Activated CD4-positive, alpha-beta T cell treated with anti-CD3 and anti-CD28 coated beads for 36 hours (primary cell): ENCODE measurements around the gene NDUFA8. TPM values are rescaled to one million over a fixed set of nuclear protein-coding genes. Genes with fewer than 3 reads are reported as not detected.
"Not testable (repeated sequence)": the region's sequence is repeated elsewhere in the genome, so short reads cannot be mapped to it uniquely, and the experiment has no call there.

ENCODE experiments used
- ATAC-seq: fragments of 200-7000 bp; cut with Tn5 transposase; one replicate; pipeline ENCODE4 v1.10.0; 2021; ENCODE audit warnings: mild to moderate bottlenecking, moderate library complexity
- CTCF ChIA-PET: fragments of 350-600 bp; sonication (Branson Sonifier 250); formaldehyde crosslinking; loops from one replicate; lab custom pipeline; 2021; ENCODE audit warnings: antibody characterized with exemption; lab: Charles Lee
- POLR2A ChIA-PET: fragments of 350-600 bp; sonication (Branson Sonifier 250); formaldehyde crosslinking; loops from one replicate; lab custom pipeline; 2021; ENCODE audit warnings: antibody characterized with exemption, inconsistent platforms; lab: Charles Lee
- DNase-seq: peaks from one replicate; pipeline ENCODE4 v3.0.0-alpha.2; 2020
- H3K27ac Mint-ChIP-seq: one replicate; pipeline ENCODE4 v1.8.0; 2021; ENCODE audit warnings: mixed read lengths
- H3K27me3 Mint-ChIP-seq: one replicate; pipeline ENCODE4 v1.8.0; 2021; ENCODE audit warnings: mixed read lengths
- H3K36me3 Mint-ChIP-seq: one replicate; pipeline ENCODE4 v1.8.0; 2021; ENCODE audit warnings: low read depth, mixed read lengths
- H3K4me1 Mint-ChIP-seq: one replicate; pipeline ENCODE4 v1.8.0; 2021; ENCODE audit warnings: mixed read lengths
- H3K4me3 Mint-ChIP-seq: one replicate; pipeline ENCODE4 v1.8.0; 2021; ENCODE audit warnings: mild to moderate bottlenecking, moderate library complexity, mixed read lengths
- H3K9me3 Mint-ChIP-seq: one replicate; pipeline ENCODE4 v1.8.0; 2021; ENCODE audit warnings: low read depth, mixed read lengths
- intact Hi-C, 2 experiments: fragments of 100-400 bp; cut with DNase I in 1 of 2; cut with micrococcal nuclease in 1 of 2; formaldehyde crosslinking; loops; one replicate each; pipeline versions ENCODE4 v1.14.2 to v1.15.1; 2022 to 2024; cut with DNase I, micrococcal nuclease
- total RNA-seq, 2 experiments: library from RNA; stranded (reverse); gene quantifications; one replicate each; pipeline ENCODE4 v1.2.3, GENCODE V29; 2021

Gene NDUFA8
- total RNA-seq, 2 experiments from 2014 or later, result 50.4 to 57.2 TPM

DNA sequence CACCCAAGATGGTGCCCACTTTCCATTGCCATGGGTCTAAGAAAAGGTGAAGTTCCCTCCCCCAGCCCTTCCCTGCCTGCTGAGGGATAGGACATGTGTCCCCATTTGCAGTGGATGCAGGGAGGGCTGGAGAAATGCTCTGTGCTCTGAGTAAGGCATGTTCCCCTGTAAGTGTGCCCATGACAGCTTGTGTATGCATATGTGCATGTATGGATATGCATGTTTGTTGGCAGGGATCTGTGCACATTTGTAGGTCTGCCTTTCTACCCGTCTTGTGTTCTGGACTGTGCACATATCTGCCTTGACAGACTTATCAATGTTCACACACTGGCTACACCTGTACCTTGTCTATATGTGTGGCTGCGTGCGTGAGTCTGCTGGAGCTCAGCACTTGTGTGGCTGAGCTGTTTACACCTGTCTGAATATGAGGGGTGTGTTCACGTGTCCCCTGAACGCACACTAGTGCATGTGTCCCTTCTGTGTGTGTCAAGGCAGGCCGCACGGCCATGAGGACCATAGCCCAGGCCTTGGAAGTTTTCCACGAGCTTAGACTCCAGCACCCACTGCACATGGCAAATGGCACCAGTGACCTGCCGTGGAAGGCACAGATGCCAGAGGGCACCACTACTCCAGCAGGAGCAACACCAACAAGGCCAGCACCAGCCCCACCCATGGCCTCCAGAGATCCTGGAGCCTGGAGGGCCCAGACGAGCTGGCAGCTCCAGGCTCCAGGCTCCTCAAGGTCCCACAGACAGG is 39.1 kb downstream of the NDUFA8 start:
- Mint-ChIP-seq H3K36me3 (no peaks in the 10 kb centered on the region), H3K27ac (no peak overlapping the region), H3K4me3 (no peak overlapping the region), H3K9me3 (peaks cover 2% of the 10 kb centered on the region), H3K4me1 (peaks cover 4% of the 10 kb centered on the region), H3K27me3 (peaks cover 6% of the 10 kb centered on the region)
- intact Hi-C loops, result loop anchor here in 1 of 2 experiments (5.0 kb wide), 1 partner anchor 433 kb away; no protein-coding TSS in a partner anchor
- ATAC-seq, result no peak
- DNase-seq, result no peak
- ChIA-PET CTCF (interaction anchor here (1.0 to 11.9 kb wide), 5 partner anchors 9 to 232 kb away, joined by 3 to 208 read pairs (median 20); no protein-coding TSS in a partner anchor), POLR2A (no interaction called here)

DNA sequence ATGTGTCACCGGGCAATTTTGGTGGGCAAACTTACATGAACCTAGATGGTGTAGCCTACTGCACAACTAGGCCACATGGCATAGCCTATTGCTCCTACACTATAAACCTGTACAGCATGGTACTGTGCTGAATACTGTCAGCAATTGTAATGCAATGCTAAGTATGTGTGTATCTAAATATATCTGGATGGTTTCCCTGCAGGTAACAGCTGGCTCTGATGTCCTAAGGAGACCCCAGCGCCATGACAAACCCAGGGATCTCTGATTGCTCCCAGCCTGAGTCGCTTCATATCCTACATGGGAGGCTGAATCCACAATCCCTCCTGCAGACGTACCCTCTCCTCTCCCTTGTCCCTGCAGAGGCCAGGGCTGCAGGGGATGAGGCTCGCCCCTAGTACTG is 39.9 kb downstream of the NDUFA8 start:
- Mint-ChIP-seq H3K9me3 (peaks cover 2% of the 10 kb centered on the region), H3K27me3 (peaks cover 4% of the 10 kb centered on the region), H3K4me1 (no peaks in the 10 kb centered on the region), H3K36me3 (no peaks in the 10 kb centered on the region), H3K27ac (no peak overlapping the region), H3K4me3 (no peak overlapping the region)
- DNase-seq, result no peak
- CTCF ChIA-PET, result interaction anchor here (0.7 to 11.9 kb wide), 5 partner anchors 14 to 230 kb away, joined by 3 to 208 read pairs (median 3); partner anchors contain the start of gene TTLL11
- ATAC-seq, result no peak
- intact Hi-C loops, result loop anchor here in 1 of 2 experiments (5.0 kb wide), 1 partner anchor 432 kb away; no protein-coding TSS in a partner anchor
- POLR2A ChIA-PET, result no interaction called here

DNA sequence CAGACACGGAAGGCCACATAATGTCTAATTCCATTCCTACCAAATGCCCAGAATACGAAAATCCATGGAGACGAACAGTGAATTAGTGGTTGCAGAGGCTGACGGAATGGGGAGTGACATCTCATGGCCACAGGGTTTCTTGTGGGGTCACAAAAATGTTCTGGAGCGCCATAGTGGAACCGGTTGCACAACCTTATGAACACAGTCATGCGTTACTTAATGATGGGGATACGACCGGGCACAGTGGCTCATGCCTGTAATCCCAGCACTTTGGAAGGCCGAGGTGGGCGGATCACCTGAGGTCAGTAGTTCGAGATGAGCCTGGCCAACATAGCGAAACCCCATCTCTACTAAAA is 40.4 kb downstream of the NDUFA8 start:
- H3K36me3 Mint-ChIP-seq, result no peaks in the 10 kb centered on the region
- peaks cover 2% of the 10 kb centered on the region for H3K27me3 Mint-ChIP-seq
- POLR2A ChIA-PET, result interaction anchor here (0.7 kb wide), 1 partner anchor 1719 kb away, joined by 4 read pairs; no protein-coding TSS in a partner anchor
- no peak overlapping the region for H3K27ac Mint-ChIP-seq
- ATAC-seq, result no peak
- DNase-seq, result no peak
- CTCF ChIA-PET, result interaction anchor here (0.7 to 11.9 kb wide), 5 partner anchors 15 to 231 kb away, joined by 3 to 208 read pairs (median 3); partner anchors contain the start of gene TTLL11
- peaks cover 2% of the 10 kb centered on the region for H3K9me3 Mint-ChIP-seq
- intact Hi-C loops, result no loop called here
- H3K4me3 Mint-ChIP-seq, result no peak overlapping the region
- no peaks in the 10 kb centered on the region for H3K4me1 Mint-ChIP-seq

DNA sequence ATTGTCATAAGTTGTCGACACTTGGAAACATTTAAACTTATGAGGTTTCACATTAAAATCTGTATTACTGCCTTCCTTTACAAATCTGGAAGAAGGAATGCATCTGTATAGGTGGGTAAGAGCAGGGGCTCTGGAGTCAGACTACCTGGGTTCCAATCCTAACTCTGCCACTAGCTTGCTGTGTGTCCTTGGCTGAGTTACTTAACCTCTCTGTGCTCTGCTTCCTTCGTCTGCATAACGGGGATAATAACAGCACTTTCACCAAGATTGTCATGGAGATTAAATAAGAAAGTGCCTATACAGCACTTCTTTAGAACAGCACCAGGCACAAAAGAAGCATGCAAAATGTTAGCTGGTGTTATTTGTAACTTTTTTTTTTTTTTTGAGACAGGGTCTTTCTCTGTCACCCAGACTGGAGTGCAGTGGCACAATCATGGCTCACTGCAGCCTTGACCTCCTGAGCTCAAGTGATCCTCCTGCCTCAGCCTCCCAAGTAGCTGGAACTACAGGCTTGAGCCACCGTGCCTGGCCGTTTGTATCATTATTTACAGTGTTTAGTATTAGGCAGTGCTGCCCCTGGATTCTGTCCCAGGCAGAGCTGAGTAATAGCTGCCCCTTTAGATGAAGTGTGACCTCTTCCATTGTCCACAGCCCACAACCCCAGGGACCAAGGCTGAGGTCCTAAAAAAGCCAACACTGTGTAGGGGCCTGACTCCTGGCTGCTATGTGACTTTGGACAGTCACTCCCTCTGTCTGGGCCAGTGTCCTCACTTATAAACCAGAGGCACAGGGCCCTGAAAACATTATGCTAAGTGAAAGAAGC is 41.0 kb downstream of the NDUFA8 start:
- H3K36me3 Mint-ChIP-seq, result no peaks in the 10 kb centered on the region
- ChIA-PET POLR2A (interaction anchor here (0.7 kb wide), 1 partner anchor 1719 kb away, joined by 4 read pairs; no protein-coding TSS in a partner anchor), CTCF (interaction anchor here (1.0 to 11.9 kb wide), 3 partner anchors 17 to 232 kb away, joined by 5 to 208 read pairs (median 20); no protein-coding TSS in a partner anchor)
- DNase-seq (no peak), ATAC-seq (no peak)
- H3K4me3 Mint-ChIP-seq, result no peak overlapping the region
- intact Hi-C loops, result no loop called here
- no peaks in the 10 kb centered on the region for H3K4me1 Mint-ChIP-seq
- peaks cover 2% of the 10 kb centered on the region for H3K27me3 Mint-ChIP-seq
- H3K27ac Mint-ChIP-seq, result no peak overlapping the region
- peaks cover 2% of the 10 kb centered on the region for H3K9me3 Mint-ChIP-seq

DNA sequence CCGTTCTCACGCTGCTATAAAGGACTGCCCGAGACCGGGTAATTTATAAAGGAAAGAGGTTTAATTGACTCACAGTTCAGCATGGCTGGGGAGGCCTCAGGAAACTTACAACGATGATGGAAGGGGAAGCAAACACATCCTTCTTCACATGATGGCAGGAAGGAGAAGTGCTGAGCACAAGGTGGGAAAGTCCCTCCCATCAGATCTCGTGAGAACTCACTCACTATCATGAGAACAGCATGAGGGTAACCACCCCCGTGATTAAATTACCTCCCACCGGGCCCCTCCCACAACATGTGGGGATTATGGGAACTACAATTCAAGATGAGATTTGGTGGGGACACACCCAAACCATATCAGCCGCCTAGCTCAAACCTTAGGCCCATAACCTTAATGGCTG is 42.3 kb downstream of the NDUFA8 start:
- ATAC-seq, POLR2A ChIA-PET, intact Hi-C loops, H3K4me1 Mint-ChIP-seq, H3K36me3 Mint-ChIP-seq, DNase-seq, H3K9me3 Mint-ChIP-seq, H3K4me3 Mint-ChIP-seq, H3K27ac Mint-ChIP-seq, H3K27me3 Mint-ChIP-seq: not testable (repeated sequence)
- CTCF ChIA-PET, result interaction anchor here (0.8 to 2.5 kb wide), 3 partner anchors 18 to 23 kb away, joined by 4 to 12 read pairs (median 5); no protein-coding TSS in a partner anchor

DNA sequence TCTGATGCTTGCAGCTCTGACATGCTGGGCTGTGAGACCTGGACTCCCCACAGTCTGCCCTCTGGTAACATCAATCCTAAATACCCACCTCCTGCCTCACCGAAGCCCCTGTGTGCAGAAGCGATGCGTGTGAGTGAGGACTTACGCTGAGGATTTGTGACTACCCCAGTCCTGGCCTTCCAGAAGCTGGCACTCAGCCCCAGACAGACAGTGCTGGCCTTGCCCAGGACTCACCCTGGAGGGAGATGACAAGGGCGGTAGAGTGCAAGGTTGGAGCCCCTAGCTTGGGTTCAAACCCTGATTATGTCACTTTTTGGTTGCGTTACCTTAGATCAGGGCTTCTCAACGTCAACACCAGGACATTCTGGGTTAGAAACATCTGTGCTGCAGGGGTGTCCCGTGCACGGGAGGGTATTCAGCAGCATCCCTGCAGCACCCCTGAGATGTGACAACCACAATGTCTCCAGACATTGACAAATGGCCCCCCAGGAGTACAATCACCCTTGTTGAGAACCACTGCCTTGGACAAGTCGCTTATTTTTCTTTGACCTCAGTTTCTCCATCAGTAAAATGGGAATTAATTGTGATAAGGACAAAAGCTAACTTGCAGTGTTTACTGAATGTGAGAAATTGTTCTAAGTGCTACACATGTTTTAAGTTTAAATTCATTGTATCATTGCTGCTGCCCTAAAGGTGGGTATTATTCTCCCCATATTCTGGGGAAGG is 43.0 kb downstream of the NDUFA8 start:
- Mint-ChIP-seq H3K4me3 (no peak overlapping the region), H3K9me3 (peaks cover 2% of the 10 kb centered on the region), H3K27ac (no peak overlapping the region), H3K36me3 (no peaks in the 10 kb centered on the region), H3K4me1 (no peaks in the 10 kb centered on the region), H3K27me3 (peaks cover 2% of the 10 kb centered on the region)
- ChIA-PET CTCF (interaction anchor here (0.6 to 2.5 kb wide), 5 partner anchors 8 to 147 kb away, joined by 3 to 12 read pairs (median 4); no protein-coding TSS in a partner anchor), POLR2A (no interaction called here)
- intact Hi-C loops, result no loop called here
- DNase-seq (no peak), ATAC-seq (no peak)

DNA sequence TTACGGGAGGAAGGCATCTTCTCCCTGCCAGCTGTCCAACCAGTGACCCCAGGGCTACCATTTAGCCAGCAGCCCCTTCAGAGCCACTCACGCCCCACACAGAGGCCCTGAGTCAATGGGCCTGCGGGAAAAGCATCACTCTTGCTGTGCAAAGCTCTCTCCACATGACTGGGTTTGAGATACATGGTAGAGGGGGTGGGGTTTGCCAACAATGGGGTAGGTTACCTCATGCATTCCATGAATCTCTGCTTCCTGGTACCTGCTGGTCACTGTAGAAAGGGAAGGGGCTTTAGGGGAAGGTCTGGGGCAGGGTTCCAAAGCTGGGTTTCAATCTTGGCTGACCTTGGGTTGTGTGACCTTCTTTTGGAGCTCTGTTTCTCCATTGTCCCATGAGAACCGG is 43.5 kb downstream of the NDUFA8 start:
- no peak overlapping the region for H3K4me3 Mint-ChIP-seq
- intact Hi-C loops, result no loop called here
- ChIA-PET CTCF (interaction anchor here (0.7 to 2.5 kb wide), 5 partner anchors 9 to 22 kb away, joined by 3 to 12 read pairs (median 3); no protein-coding TSS in a partner anchor), POLR2A (no interaction called here)
- H3K27me3 Mint-ChIP-seq, result peaks cover 2% of the 10 kb centered on the region
- DNase-seq, result no peak
- H3K4me1 Mint-ChIP-seq, result no peaks in the 10 kb centered on the region
- H3K27ac Mint-ChIP-seq, result no peak overlapping the region
- H3K9me3 Mint-ChIP-seq, result peaks cover 2% of the 10 kb centered on the region
- no peak for ATAC-seq
- no peaks in the 10 kb centered on the region for H3K36me3 Mint-ChIP-seq

DNA sequence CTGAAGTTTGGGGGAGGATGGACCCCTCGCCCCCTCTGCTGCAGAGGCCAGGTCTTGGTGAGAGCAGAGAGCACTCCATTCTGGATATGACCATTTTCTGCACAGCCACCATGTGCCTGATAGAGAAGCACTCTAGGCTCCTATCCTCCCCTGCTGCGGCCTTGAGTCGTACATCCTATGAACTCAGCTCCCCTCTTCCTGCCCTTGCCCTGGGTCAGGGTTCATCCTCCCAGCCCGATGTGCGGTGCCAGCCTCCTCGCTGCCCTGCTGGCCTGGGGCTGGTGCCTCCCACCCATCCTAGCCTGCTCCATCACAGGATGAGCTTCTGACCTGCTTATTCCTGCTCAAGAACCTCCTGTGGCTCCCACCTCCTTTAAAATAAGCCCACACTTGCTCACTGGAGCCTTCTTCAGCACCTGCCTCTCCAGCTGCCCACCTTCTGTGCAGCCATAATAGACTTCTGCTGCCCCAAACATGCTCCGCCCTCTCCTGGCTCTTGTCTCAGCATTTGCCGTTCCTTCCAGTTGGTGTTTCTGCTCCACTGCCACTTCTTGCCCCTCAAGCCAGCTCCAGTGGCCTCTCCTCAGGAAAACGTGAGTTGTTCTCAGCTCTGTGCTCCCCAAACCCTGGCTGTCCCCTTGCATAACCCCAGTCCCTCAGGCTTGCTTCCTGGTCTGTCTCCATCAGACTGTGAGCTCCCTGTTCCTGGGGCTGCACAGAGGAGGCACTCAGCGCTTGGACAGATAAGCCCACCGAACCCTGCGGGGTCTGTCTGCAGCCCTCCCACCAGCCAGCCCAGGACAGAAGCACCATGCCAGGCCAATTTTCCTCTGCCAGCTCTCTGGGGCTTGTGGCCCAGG is 44.2 kb downstream of the NDUFA8 start:
- peaks cover 2% of the 10 kb centered on the region for H3K27me3 Mint-ChIP-seq
- no peak for ATAC-seq
- CTCF ChIA-PET, result interaction anchor here (0.5 to 2.5 kb wide), 4 partner anchors 9 to 366 kb away, joined by 3 to 12 read pairs (median 4); no protein-coding TSS in a partner anchor
- no peak overlapping the region for H3K27ac Mint-ChIP-seq
- no peak overlapping the region for H3K4me3 Mint-ChIP-seq
- POLR2A ChIA-PET, result no interaction called here
- no peak for DNase-seq
- no peaks in the 10 kb centered on the region for H3K4me1 Mint-ChIP-seq
- intact Hi-C loops, result no loop called here
- peaks cover 2% of the 10 kb centered on the region for H3K9me3 Mint-ChIP-seq
- H3K36me3 Mint-ChIP-seq, result no peaks in the 10 kb centered on the region

DNA sequence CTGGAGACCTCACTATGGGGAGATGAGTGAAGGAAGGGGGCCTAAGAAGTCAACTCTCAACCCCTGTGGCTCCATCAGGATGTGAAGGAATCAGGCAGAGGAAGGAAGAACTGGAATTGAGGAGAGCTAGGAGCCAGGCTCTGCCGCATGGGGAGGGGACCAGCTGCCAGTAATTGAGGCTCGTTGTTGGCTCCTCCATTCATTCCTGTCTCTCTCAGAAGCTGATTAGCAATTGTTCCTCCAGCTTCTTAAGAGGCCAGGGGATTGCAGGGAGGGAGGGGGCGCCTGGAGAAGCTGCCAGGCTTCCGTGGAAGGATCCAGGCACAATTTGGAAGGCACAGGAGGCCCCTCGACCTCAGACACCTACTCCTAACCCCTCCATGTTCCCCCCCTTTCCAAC is 46.0 kb downstream of the NDUFA8 start:
- Mint-ChIP-seq H3K27ac (no peak overlapping the region), H3K4me3 (no peak overlapping the region), H3K4me1 (no peaks in the 10 kb centered on the region), H3K36me3 (no peaks in the 10 kb centered on the region), H3K27me3 (peaks cover 2% of the 10 kb centered on the region), H3K9me3 (peaks cover 2% of the 10 kb centered on the region)
- ChIA-PET POLR2A (no interaction called here), CTCF (interaction anchor here (0.7 to 1.2 kb wide), 2 partner anchors 11 to 68 kb away, joined by 3 read pairs; no protein-coding TSS in a partner anchor)
- intact Hi-C loops, result no loop called here
- ATAC-seq, result no peak
- no peak for DNase-seq

DNA sequence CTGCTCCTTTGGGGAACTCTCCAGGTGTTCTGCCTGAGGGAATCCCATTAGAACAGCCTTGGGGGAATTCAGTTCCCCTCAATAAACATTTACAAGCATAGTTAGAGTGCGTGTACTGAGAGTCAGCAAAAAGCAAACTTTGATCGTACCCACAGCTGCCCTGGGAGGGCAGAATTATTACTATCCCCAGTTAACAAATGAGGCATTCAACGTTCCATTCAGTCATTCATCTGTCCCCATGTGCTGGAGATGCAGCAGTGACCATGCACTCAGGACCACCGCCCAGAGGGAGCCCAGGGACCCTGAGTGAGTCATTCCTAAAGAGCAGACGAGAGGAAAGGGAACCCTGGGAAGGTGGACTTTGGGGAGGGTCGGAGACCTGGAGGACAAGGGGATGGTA is 47.3 kb downstream of the NDUFA8 start:
- intact Hi-C loops, result no loop called here
- DNase-seq, result no peak
- ATAC-seq, result no peak
- POLR2A ChIA-PET, result no interaction called here
- Mint-ChIP-seq H3K27ac (no peak overlapping the region), H3K4me3 (no peak overlapping the region), H3K27me3 (peaks cover 2% of the 10 kb centered on the region), H3K4me1 (no peaks in the 10 kb centered on the region), H3K9me3 (peaks cover 2% of the 10 kb centered on the region), H3K36me3 (no peaks in the 10 kb centered on the region)
- CTCF ChIA-PET, result no interaction called here
